ENCODE results near the gene ZC2HC1B. TPM values are rescaled to one million over a fixed set of nuclear protein-coding genes. Genes with fewer than 3 reads are reported as not detected.
"Not testable (repeated sequence)": the region's sequence is repeated elsewhere in the genome, so short reads cannot be mapped to it uniquely, and the experiment has no call there.

ZC2HC1B gene
- total RNA-seq, 1 donor from 2014 or later: not detected

- intact Hi-C loops (cut with DNase I): no loop called here
- DNase-seq (ENCODE audit: low spot score): no peak
These were observed 4.2 kb upstream of the ZC2HC1B start for GRCh38 chr6:143859891-143860660.

- intact Hi-C loops (cut with DNase I): no loop called here
- no peak for DNase-seq (ENCODE audit: low spot score)
These were observed 503 bp upstream of the ZC2HC1B start for GRCh38 chr6:143863771-143864170.

- intact Hi-C loops (cut with DNase I): no loop called here
These were observed 3.0 kb downstream of the ZC2HC1B start for GRCh38 chr6:143867236-143867635.

DNA sequence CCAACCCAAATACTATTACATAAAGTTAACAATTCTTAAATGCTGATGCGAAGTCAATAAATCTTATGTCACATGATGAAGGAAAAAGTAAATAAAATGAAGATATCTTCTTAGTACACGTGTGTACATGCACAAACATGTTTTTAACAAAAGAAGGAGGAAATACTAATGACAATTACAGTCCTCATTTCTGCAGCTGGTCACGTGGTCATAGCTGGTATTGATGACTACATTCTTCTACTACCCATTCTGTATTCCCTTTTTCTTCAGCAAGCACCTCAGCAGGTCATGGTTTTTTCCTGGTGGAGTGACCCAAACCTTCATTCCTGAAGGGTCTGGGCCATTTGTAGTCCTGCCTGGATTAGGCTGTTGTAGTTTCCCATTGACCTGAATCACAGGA lies 4.5 kb downstream of the ZC2HC1B start:
- DNase-seq (ENCODE audit: low spot score); intact Hi-C loops (cut with DNase I): not testable (repeated sequence)

More at GRCh38 chr6:143867236-143867635, 3.0 kb downstream of the ZC2HC1B start:
- DNase-seq (ENCODE audit: low spot score): no peak

DNA sequence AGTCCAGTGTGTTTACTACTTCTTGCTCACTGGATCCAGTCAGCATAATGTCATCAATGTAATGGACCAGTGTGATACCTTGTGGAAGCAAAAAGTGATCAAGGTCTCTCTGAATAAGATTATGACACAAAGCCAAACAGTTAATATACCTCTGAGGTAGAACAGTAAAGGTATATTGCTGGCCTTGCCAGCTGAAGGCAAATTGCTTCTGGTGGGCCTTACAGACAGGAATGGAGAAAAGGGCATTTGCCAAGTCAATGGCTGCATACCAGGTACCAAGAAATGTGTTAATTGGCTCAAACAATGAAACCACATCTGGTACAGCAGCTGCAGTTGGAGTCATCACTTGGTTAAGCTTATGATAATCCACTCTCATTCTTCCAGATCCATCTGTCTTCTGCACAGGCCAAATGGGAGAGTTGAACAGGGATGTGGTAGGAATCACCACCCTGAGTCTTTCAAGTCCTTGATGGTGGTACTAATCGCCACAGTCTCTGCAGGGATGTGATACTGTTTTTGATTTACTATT lies 7.0 kb downstream of the ZC2HC1B start:
- intact Hi-C loops (cut with DNase I); DNase-seq (ENCODE audit: low spot score): not testable (repeated sequence)

GRCh38 chr6:143872201-143872600 lies 7.9 kb downstream of the ZC2HC1B start:
- DNase-seq (ENCODE audit: low spot score): no peak
- intact Hi-C loops (cut with DNase I): no loop called here

- DNase-seq (ENCODE audit: low spot score); intact Hi-C loops (cut with DNase I): not testable (repeated sequence)
These were observed 9.3 kb downstream of the ZC2HC1B start for GRCh38 chr6:143873600-143873999.

- intact Hi-C loops (cut with DNase I); DNase-seq (ENCODE audit: low spot score): not testable (repeated sequence)
These were observed 10.2 kb downstream of the ZC2HC1B start for GRCh38 chr6:143874503-143874902.

GRCh38 chr6:143877584-143878271 lies 13.5 kb downstream of the ZC2HC1B start:
- intact Hi-C loops (cut with DNase I): no loop called here
- DNase-seq (ENCODE audit: low spot score): no peak

GRCh38 chr6:143878272-143878760 lies 14.0 kb downstream of the ZC2HC1B start:
- intact Hi-C loops (cut with DNase I): no loop called here
- no peak for DNase-seq (ENCODE audit: low spot score)

- intact Hi-C loops (cut with DNase I): no loop called here
- no peak for DNase-seq (ENCODE audit: low spot score)
These were observed 16.1 kb downstream of the ZC2HC1B start for GRCh38 chr6:143880412-143880811.

GRCh38 chr6:143882401-143882930 lies 18.2 kb downstream of the ZC2HC1B start:
- intact Hi-C loops (cut with DNase I): no loop called here
- DNase-seq (ENCODE audit: low spot score): no peak

GRCh38 chr6:143884216-143884900 lies 20.1 kb downstream of the ZC2HC1B start:
- intact Hi-C loops (cut with DNase I): no loop called here
- no peak for DNase-seq (ENCODE audit: low spot score)

GRCh38 chr6:143885116-143885515 lies 20.8 kb downstream of the ZC2HC1B start:
- intact Hi-C loops (cut with DNase I): no loop called here
- DNase-seq (ENCODE audit: low spot score): no peak

GRCh38 chr6:143894655-143895054 lies 30.4 kb downstream of the ZC2HC1B start:
- intact Hi-C loops (cut with DNase I): no loop called here
- DNase-seq (ENCODE audit: low spot score): no peak

- intact Hi-C loops (cut with DNase I): no loop called here
- DNase-seq (ENCODE audit: low spot score): no peak
These were observed 32.0 kb downstream of the ZC2HC1B start for GRCh38 chr6:143896126-143896860.

DNA sequence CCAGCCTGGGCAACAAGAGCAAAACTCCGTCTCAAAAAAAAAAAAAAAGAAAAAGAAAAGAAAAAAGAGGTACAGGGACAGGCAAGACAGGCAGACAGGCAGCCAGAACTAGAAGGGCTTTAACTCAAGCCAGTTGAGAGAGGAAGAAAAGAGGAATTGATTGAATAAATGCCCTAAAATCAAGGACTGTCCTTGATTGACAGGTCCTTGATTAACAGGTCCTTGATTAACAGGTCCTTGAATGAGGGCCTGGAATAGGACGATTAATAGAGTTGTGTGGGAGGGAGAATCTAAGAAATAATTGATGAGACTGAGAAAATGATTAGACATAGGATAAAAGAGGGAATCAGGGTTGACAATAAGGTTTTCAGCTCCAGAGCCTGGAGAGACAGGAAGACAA lies 36.1 kb downstream of the ZC2HC1B start:
- intact Hi-C loops (cut with DNase I): no loop called here
- DNase-seq (ENCODE audit: low spot score): no peak

- intact Hi-C loops (cut with DNase I): no loop called here
- no peak for DNase-seq (ENCODE audit: low spot score)
These were observed 37.8 kb downstream of the ZC2HC1B start for GRCh38 chr6:143901885-143902750.

All from cardiac septum (tissue), 1 donor.